Urothelium cell line (cell line): Measurements from ENCODE around the gene STARD10.

Experiments used
- DNase-seq: peaks from one replicate; pipeline ENCODE4 v3.0.0; 2011; ENCODE audit warnings: low spot score, mixed read lengths
- FAIRE-seq: peaks from 2 replicates; lab custom pipeline; 2011; peaks lifted over from hg19 to GRCh38; lab: Jason Lieb, UNC

STARD10 gene

DNA sequence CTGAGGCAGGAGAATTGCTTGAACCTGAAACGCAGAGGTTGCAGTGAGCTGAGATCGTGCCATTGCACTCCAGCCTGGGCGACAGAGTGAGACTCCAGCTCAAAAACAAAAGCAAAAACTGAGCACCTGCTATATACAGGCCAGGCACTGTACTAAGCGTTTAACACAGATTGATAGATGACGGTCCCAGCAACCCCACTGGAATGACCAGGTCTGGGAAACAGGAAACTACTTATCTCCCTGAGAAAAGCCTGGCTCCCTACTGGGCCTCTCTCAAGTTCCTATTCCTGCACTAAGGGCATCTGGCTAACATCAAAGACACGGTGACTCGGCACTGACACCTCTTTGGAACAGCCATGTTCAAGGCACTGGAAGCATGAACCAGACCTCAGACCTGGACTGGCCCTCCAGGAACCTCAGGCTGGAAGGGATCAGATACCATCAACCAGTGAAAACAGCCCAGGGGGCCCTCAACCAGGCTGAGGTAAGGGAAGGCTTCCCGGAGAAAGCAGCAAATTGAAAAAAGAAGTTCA is 58.3 kb downstream of the STARD10 start:
- no peak for DNase-seq
- FAIRE-seq, result no peak

GRCh38 chr11:72732329-72732728 is 61.5 kb downstream of the STARD10 start:
- FAIRE-seq (no peak), DNase-seq (no peak)

DNA sequence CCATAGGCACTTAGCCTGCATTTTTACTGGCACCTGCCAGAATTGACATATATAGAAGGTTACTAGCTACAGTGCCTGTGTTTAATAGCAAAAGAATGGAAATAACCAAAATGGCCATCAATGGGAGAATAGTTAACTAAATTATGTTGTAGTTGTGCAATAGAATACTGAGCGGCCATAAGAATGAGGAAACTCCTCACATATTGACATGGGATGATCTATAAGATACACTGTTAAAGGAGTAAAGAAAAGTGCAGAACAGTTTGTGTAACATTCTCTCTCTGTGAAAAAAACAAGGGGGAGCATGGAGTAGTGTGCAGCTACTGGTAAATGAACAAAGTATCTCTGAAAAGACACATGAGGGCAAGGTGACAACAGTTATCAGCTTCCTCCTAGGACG is 63.1 kb downstream of the STARD10 start:
- FAIRE-seq (no peak), DNase-seq (no peak)

GRCh38 chr11:72730243-72730642 is 63.6 kb downstream of the STARD10 start:
- DNase-seq (no peak), FAIRE-seq (no peak)

DNA sequence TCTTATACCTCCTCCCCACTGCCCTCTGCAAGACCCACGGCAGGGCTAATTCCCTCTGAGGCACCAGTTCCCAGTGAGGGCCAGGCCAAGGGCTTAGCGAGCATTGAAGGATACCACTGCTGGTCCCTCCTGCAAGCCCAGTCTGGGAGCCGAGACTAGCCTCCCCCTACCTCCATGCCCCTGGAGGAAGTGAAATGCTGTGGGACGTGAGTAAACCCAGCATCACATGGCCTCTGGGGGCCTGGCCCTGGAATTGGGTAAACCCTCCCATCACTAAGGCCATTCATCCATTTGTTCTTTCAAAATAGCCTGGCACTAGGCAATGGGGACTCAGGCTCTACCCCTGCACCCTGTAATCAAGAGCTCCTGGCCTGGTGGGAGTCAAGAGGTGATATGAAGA is 66.3 kb downstream of the STARD10 start:
- DNase-seq (no peak), FAIRE-seq (no peak)

DNA sequence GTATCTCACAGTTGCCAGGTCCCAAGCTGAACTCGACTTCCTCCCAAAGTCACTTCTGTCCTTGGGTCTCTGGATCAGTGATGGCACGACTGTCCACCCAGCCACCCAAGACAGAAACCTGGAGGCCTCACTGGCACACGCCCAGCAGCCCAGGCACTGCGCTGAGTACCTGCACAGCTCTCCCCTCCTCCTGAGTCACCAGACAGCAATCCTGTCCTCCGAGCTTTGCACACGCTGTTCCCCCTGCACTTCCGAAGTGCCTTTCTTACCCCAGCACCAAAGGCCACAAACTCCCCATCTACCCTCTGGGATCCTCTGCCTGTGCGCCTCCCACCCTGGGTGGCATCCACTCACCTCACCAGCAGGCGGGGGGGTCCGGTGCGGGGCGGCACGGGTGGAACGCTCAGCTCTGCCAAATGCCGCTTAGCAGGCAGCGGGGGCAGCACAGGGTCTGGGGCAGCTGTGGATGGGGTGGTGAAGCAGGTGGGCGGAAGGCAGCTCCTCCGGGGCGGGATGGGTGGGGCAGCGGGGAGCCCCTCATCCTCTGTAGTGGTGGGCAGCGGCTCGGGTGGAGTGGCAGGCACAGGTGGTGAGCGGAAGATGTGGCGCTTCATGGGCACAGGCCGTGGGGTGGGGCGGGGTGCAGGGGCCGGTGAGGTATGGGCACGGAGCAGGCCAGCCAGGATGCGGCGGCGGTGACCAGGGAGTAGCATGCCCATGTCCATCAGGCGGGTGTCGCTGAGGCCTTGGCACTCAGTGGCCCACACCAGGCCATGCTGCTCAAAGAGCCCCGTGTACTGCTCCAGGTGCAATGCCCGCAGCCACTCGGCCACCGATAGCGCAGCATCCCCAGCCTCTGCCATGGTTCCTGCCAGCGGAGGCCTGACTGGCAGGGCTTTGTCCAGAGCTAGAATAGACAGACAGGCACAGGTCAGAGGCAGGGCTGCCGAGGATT is 67.3 kb downstream of the STARD10 start:
- FAIRE-seq (no peak), DNase-seq (no peak)

GRCh38 chr11:72725724-72726028 is 68.2 kb downstream of the STARD10 start:
- FAIRE-seq, result no peak
- no peak for DNase-seq

DNA sequence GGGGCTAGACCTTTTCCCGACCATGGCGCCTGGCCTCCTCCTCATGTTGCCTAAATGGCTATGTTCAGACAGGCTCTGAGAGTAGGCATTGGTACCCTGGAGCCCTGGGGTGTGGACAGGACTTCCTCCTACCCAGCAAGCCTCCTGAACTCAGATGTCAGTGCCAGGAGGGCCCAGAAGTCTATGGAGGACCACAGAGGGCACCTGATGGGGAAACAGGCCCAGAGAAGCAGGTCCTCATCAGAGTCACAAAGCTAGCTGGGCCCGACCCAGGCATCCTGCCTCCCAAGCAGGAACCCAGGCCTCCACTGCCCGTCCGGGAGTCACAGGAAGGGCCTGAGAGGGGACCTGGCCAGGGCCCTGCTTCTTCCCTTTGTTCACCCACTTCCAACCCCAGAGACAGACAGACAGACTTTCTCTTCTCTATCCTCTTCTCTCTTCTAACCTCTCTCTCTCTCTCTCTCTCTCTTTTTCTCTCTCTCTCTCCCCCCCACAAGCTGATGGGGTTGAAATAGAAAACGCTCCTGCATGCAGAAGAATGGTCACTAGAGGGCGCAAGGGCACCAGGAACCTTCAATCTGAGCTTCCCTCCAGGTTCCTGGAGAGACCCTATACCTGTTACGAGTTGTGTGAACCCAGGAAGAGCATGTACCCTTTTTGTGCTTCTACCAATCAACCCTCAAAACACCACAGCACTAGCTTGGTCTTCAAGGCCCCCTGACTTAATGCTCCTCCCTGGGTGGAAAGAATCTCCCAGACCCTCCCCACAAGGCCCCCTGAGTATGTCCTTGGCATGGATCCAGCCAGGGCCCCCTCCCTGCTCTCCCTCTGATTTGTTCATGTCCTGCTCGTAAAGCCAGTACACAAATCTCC is 68.8 kb downstream of the STARD10 start:
- no peak for FAIRE-seq
- peak; percentile 73 for DNase-seq

GRCh38 chr11:72724021-72724551 is 69.8 kb downstream of the STARD10 start:
- no peak for DNase-seq
- FAIRE-seq, result no peak

DNA sequence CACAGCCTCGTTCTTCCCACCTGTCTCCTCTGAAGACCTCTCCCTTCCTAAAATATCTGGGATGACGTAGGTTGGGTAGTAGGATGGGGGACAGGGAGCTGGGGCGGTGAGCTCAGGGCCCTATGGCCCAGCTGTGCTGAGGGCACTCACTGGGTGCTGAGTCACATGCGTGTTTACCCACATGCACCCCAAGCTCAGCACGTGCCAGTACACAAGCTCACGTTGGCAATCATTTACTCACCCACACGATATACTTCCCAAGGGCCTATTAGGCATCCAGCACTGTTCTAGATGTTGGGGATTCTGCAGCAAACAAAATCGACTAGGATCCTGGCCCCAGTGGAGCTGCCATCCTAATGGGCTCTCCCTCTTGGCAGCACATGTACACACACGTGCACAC is 70.3 kb downstream of the STARD10 start:
- FAIRE-seq (no peak), DNase-seq (no peak)

DNA sequence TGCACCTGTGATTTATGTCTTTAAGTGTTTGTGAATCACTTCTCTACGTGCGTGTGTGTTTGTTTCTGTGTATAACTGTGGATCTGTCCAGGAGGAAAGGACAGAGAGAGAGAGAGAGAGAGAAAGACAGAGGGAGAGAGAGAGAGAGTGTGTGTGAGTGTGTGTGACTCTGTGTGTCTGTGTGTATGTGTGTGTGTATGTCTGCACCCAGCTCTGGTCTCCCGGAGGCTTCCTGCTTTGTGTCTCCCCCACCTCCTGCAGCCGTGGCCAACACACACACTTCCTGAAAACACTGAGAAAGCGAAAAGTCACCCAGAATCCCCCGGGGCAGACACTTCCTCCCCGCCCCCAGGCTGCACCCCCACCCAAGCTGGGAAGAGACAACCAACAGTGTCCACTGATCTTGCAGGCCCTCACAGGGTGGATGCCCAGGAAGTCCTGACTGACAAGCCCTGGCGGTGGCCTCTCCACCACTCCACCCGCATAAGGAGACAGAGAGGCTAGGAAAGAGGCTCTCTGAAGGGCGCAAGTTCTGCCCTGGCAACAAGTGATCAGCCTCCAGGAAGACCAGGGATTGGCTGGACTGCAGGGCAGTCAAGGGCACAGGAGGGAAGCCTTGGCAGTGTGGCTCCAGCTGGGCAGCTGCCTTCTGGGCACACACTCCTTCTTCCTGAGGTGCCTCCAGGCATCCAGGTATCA is 71.6 kb downstream of the STARD10 start:
- FAIRE-seq (no peak), DNase-seq (peak; percentile 92)

DNA sequence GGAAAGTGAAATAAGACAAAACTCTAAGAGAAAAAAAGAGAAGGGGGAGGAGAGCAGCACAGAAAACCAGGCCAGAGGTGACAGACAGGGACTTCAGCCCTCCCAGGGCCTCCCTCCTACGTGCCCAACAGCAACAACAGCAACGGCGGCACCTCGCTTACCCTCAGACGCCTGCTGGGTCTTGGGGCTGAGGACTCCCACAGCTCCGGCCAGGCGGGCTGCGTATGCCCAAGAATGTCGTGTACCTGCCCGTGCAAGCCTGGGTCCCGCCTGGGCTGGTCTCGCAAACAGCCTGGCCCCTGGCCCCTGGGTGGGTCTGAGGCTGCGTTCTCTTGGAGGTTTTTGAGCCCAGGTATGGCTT is 72.2 kb downstream of the STARD10 start:
- no peak for FAIRE-seq
- DNase-seq, result no peak

DNA sequence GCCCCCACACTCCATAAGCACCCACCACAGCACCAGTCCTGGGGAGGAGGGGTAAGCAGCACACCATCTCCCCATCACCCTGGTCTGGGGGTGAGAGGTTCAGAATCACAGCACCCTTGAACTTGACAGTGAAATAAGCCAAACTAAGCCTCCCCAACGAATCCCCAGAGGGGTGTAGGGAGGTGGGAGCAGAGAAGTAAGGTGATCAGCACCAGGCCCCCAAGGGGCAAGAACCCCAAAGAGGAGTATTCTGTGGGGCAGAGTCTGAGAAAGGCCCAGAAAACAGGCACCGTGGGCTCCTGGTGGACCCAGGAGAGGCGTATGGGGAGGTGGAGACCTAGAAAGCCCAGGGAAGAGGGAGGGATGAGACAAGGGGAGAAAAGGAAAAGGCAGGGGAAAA is 72.6 kb downstream of the STARD10 start:
- DNase-seq, result no peak
- no peak for FAIRE-seq

DNA sequence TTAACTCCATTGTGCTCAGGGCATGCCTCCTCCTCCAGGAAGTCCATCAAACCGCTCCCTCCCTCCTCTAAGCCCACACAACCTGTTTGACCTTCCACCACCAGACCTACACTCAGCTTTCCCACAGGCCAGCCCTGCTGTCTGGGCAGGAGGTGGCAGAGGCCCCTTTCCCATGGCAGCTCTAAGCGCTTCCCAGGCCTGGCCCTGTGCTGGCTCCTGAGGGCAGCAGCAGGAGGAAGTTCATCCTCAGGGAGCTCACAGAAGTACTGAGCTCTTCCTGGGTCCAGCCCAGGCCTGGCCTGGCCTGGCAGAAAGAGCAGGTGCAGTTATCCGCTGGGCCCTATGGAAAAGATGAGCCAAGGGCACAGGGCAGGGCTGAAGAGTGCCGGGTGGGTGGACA is 73.1 kb downstream of the STARD10 start:
- DNase-seq, result no peak
- no peak for FAIRE-seq

DNA sequence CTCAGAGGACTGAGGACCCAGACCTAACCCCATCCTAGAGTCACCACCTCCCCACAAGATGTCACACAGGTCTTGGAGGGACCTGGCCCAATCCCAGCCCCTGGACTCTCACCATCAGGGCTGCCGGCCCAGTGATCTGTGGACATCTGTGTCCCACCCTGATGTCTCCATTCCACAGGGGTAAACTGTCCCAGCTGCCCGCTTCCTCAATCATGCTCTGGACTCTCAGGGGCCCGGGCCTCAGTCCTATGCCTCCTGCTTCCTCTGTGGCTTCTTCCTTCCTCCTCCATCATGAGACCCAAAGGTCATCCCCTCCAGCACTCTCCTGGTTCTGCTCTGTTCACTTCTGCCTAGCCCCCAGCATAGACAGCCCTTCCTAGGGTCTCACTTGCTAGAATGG is 73.8 kb downstream of the STARD10 start:
- no peak for DNase-seq
- no peak for FAIRE-seq

DNA sequence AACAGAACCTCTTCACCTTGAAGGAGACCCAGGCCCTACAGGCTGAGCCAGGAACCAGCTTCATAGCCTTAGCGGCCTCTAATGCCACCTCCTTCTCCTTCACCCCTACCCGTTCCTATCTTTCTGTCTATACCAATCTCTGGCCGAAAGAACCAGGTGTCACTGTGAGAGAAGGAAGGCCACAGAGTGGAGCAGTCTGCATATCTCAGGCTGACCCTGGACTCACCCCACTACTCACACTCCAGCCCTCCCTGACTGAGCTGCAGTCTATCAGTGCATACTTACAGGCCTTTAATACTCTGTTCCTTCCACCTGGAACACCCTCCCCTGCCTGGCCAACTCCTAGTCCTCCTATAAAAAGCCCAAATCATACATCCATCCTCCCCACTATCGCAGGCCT is 74.3 kb downstream of the STARD10 start:
- DNase-seq, result no peak
- no peak for FAIRE-seq

- FAIRE-seq (no peak), DNase-seq (no peak)
Observed at GRCh38 chr11:72719144-72719543, 74.7 kb downstream of the STARD10 start.

DNA sequence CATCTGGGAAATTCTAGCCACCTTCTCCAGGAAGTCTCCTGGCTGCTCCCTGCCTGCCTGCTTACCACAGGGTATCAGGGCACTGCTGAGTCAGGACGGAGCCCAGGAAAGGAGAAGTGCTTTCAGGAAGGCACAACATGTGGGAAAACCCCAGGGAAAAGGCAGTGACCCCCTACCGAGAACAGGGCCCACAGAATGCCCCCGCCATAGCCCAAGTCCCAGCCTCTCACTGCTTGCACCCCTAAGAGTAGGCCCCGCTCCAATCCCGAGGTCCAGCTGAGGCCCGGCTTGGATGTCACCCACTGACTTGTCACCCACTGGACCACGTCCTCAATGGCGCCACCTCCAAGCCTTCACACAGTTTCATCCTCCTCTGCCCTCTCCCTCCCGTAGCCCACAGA is 75.7 kb downstream of the STARD10 start:
- DNase-seq, result no peak
- FAIRE-seq, result no peak

DNA sequence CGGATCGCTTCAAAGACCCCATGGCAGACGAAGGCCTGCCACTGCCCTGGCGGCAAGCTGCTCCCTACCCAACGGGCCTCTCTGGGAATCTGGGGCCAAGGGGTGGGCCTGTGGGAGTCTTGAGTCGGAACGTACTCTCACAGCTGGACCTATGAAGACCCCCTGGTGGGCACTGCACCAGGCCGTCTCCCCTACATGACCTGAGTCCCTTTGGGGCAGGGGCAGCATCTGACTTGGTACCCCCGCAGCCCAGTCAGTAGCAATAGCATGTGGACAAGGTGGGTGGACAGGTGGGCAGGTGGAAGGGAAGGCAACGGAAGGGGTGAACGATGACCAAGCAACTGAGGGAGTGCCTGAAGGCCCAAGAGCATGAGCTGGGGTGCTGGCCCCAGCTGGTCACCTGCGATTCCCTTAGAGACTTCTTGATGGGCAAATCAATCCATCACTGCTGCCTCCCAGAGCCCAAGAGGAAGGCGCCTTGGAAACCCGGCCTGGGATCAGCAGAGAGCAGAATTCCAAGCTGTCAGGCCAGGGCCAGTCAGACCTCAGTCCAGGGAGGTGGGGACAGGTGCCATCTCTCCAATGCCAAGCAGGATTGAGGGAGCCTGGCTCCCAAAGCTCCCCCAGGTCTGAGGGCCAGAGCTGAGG is 76.9 kb downstream of the STARD10 start:
- no peak for FAIRE-seq
- DNase-seq, result no peak

- DNase-seq, result no peak
- FAIRE-seq, result no peak
Observed at GRCh38 chr11:72716290-72716689, 77.6 kb downstream of the STARD10 start.
